Left ventricle myocardium inferior (tissue), 1 donor: Measurements from ENCODE around the gene UHRF2. TPM values are rescaled to one million over a fixed set of nuclear protein-coding genes. Genes with fewer than 3 reads are reported as not detected.

Source experiments
- DNase-seq: peaks from one replicate; pipeline ENCODE4 v3.0.0-alpha.2; 2020
- H3K27ac ChIP-seq: fragments of 200-600 bp; replicated peaks from 2 replicates; pipeline ENCODE4 v1.8.0; 2021
- H3K27me3 ChIP-seq: fragments of 200-600 bp; 2 replicates; pipeline ENCODE4 v1.8.0; 2021; ENCODE audit warnings: low read depth
- H3K36me3 ChIP-seq: fragments of 200-600 bp; 2 replicates; pipeline ENCODE4 v1.8.0; 2021
- H3K4me1 ChIP-seq: fragments of 200-600 bp; 2 replicates; pipeline ENCODE4 v1.8.0; 2021
- H3K4me3 ChIP-seq: fragments of 200-600 bp; 2 replicates; pipeline ENCODE4 v1.8.0; 2021; ENCODE audit warnings: mild to moderate bottlenecking, moderate library complexity
- H3K9me3 ChIP-seq: fragments of 200-600 bp; replicated peaks from 2 replicates; pipeline ENCODE4 v1.8.0; 2021
- intact Hi-C: fragments of 100-400 bp; cut with micrococcal nuclease; formaldehyde crosslinking; loops from one replicate; pipeline ENCODE4 v1.11.0; 2022
- total RNA-seq: library from RNA; stranded (reverse); fragmentation: NEBNext Ultra II Directional; extraction: Animal tissue kit (Norgen Biotek cat#: 25700); gene quantifications from one replicate; pipeline ENCODE4 v1.2.1, GENCODE V29; 2021
- TF ChIP-seq, protein P1 (sequence below): fragments of 200-600 bp; IDR thresholded peaks from 2 replicates; pipeline ENCODE4 v1.8.0; 2021; ENCODE audit warnings: antibody characterized with exemption, mild to moderate bottlenecking, borderline replicate concordance
- donor health status: DM: no; HTN: yes; CAD: no; lungs with severe emphysema.

UHRF2 gene
- total RNA-seq, 1 donor from 2014 or later, result 14.1 TPM

DNA sequence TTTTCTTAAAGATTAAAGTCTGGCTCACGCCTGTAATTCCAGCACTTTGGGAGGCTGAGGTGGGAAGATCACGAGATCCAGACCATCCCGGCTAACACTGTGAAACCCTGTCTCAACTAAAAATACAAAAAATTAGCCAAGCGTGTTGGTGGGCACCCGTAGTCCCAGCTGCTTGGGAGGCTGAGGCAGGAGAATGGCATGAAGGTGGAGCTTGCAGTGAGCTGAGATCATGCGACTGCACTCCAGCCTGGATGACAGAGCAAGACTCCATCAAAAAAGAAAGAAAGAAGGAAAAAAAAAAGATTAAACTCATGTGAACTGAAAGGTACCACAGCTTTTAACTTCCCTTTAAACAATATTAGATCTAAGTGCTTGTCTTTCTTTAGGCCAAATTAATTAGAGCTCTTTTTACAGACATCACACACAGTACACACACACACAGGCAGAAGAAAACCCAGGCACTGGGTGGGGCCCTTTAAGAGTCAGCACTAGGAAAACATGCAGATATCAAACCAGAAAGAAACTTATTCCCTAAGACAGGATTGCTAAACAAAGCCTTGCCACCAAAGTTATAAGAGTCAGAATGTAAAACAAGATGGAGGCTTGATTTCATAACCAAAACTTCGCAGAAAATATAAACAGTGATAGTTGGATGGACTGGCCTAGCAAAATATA lies 29.3 kb upstream of the UHRF2 start:
- Histone ChIP-seq H3K9me3 (no peaks in the 10 kb centered on the region), H3K36me3 (no peaks in the 10 kb centered on the region), H3K27ac (no peak overlapping the region), H3K4me1 (no peaks in the 10 kb centered on the region), H3K4me3 (no peak overlapping the region), H3K27me3 (no peaks in the 10 kb centered on the region)
- intact Hi-C loops, result no loop called here
- TF ChIP-seq, protein P1, sequence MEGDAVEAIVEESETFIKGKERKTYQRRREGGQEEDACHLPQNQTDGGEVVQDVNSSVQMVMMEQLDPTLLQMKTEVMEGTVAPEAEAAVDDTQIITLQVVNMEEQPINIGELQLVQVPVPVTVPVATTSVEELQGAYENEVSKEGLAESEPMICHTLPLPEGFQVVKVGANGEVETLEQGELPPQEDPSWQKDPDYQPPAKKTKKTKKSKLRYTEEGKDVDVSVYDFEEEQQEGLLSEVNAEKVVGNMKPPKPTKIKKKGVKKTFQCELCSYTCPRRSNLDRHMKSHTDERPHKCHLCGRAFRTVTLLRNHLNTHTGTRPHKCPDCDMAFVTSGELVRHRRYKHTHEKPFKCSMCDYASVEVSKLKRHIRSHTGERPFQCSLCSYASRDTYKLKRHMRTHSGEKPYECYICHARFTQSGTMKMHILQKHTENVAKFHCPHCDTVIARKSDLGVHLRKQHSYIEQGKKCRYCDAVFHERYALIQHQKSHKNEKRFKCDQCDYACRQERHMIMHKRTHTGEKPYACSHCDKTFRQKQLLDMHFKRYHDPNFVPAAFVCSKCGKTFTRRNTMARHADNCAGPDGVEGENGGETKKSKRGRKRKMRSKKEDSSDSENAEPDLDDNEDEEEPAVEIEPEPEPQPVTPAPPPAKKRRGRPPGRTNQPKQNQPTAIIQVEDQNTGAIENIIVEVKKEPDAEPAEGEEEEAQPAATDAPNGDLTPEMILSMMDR, result no peak
- DNase-seq, result no peak

DNA sequence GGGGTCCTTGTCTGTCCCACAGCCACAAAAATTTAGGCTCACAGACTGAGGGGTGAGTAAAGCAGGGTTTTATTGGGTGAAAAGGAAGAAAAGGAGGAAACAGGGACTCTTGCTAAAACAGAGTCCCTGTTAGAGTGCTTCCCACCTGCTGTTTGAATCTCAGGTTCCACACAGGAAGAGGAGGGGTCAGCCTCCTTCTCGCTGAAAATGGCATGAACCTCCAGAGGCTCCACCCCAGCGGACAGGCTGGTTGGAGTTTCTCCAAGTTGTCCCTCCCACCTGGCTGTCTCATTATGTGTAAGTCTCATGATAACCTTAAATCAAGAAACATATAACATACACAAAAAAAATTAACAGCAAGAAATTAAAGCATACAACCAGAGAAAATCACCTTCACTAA lies 28.3 kb upstream of the UHRF2 start:
- Histone ChIP-seq H3K27ac (no peak overlapping the region), H3K27me3 (no peaks in the 10 kb centered on the region)

DNA sequence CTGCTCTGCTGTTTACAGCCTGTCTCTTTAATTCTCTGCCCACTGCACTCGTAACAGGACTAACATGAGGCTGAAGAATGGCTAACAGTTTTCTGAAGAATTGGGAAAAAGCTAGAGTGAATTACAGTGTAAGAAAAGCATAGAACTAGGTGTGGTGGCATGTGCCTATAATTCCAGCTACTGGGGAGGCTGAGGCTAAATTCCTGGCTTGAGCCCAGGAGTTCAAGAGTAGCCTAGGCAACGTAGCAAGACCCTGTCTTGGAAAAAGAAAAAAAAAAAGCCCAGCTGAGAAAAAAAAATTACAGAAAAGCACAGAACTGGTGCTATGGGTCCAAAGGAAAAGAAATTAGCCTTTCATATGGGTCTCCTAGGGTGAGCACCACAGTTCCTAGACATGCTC lies 13.9 kb upstream of the UHRF2 start:
- H3K27me3 ChIP-seq, result no peaks in the 10 kb centered on the region
- H3K27ac ChIP-seq, result no peak overlapping the region
- no peak for DNase-seq
- no peak overlapping the region for H3K4me3 ChIP-seq
- TF ChIP-seq, protein P1, result no peak
- H3K4me1 ChIP-seq, result no peaks in the 10 kb centered on the region
- no peaks in the 10 kb centered on the region for H3K36me3 ChIP-seq
- H3K9me3 ChIP-seq, result no peaks in the 10 kb centered on the region
- intact Hi-C loops, result no loop called here

More for the DNA sequence above, 28.3 kb upstream of the UHRF2 start:
- no peak for DNase-seq
- no peaks in the 10 kb centered on the region for H3K9me3 ChIP-seq
- intact Hi-C loops, result no loop called here
- H3K36me3 ChIP-seq, result no peaks in the 10 kb centered on the region
- no peaks in the 10 kb centered on the region for H3K4me1 ChIP-seq
- TF ChIP-seq, protein P1, result no peak
- no peak overlapping the region for H3K4me3 ChIP-seq

DNA sequence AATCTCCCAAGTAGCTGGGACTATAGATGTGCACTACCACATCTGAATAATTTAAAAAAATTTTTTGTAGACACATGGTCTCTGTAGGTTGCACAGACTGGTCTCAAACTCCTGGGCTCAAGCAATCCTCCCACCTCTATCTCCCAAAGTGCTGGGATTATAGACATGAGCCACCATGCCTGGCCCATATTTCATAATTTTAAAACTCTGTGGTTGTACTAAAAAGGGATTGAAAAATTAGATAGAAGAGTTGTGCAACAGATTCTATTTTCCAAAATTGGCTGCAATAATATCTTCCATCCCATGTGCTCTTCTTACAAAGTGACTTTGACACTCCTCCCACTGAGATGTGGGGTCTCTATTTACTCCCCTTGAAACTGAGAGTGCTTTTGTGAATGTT lies 7.6 kb upstream of the UHRF2 start:
- Histone ChIP-seq H3K27ac (no peak overlapping the region), H3K27me3 (peaks cover 8% of the 10 kb centered on the region), H3K4me1 (no peaks in the 10 kb centered on the region), H3K4me3 (no peak overlapping the region), H3K36me3 (no peaks in the 10 kb centered on the region), H3K9me3 (no peaks in the 10 kb centered on the region)
- no peak for DNase-seq
- intact Hi-C loops, result no loop called here
- TF ChIP-seq, protein P1, result no peak

DNA sequence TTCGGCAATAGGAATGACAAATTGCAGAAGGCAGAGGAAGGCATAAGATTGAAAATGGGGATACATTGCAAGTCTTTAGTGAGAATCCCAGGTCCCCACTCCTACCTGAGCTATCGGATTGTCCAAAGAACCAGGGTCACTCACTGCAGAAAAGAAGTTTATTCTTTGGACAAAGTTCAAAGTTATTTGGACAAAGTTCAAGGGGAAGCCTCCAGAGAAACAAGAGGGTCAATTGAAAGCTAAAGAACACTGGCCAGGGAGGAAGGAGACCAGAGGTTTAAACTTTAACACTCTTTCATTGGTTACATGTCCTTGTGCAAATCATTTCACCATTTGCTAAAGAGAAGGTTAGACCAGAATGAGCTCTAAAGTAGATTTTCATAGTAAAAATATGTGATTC lies 5.2 kb upstream of the UHRF2 start:
- H3K4me1 ChIP-seq, result peaks cover 8% of the 10 kb centered on the region
- no peaks in the 10 kb centered on the region for H3K9me3 ChIP-seq
- TF ChIP-seq, protein P1, result no peak
- H3K27me3 ChIP-seq, result peaks cover 8% of the 10 kb centered on the region
- DNase-seq, result no peak
- H3K4me3 ChIP-seq, result no peak overlapping the region
- H3K27ac ChIP-seq, result no peak overlapping the region
- intact Hi-C loops, result no loop called here
- no peaks in the 10 kb centered on the region for H3K36me3 ChIP-seq
